GM12878 (cell line): ENCODE measurements around the gene NUMB. TPM values are rescaled to one million over a fixed set of nuclear protein-coding genes. Genes with fewer than 3 reads are reported as not detected.

ENCODE experiments used
- CHD1 ChIP-seq: IDR thresholded peaks from 2 replicates; pipeline ENCODE4 v1.6.1; 2012; ENCODE audit warnings: low read depth, low read length, improper control_type of control experiment
- ZBTB4 ChIP-seq: fragments of 450-650 bp; formaldehyde crosslinking; IDR thresholded peaks from 2 replicates; pipeline ENCODE4 v1.4.0; 2022; ENCODE audit warnings: mild to moderate bottlenecking, moderate library complexity
- polyA plus RNA-seq, 11 experiments: library from polyadenylated mRNA; depleted of rRNA in 4 of 11; unstranded in 6 of 11; stranded (reverse) in 5 of 11; fragments of >200 nt; fragmentation: Nextera tagmentation in 4 of 11; fragmentation: Illumina TruSeq in 1 of 11; extraction: Ambion mirVana in 4 of 11; extraction: Trizol in 1 of 11; gene quantifications; 1 replicate in 1 of 11; 2 replicates in 10 of 11; pipeline versions ENCODE4 v1.2.1 to v1.2.3, GENCODE V29; 2011 to 2016; ENCODE audit warnings: inconsistent platforms in 2 of 11, missing spikeins in 2 of 11, low read depth in 1 of 11
- total RNA-seq, 4 experiments: library from RNA; depleted of rRNA in 3 of 4; stranded (reverse); fragments of >200 nt in 3 of 4; fragmentation: Illumina TruSeq in 1 of 4; extraction: Trizol in 1 of 4; gene quantifications; 2 replicates each; pipeline versions ENCODE4 v1.2.1 to v1.2.3, GENCODE V29; 2013 to 2021
- TF ChIP-seq, protein P1 (sequence below): fragments of 450-650 bp; IDR thresholded peaks from 2 replicates; pipeline ENCODE4 v1.6.1; 2016; ENCODE audit warnings: mild to moderate bottlenecking, moderate library complexity, borderline replicate concordance

The NUMB gene
- total and polyA plus RNA-seq, 10 of the 15 experiments (the other 5 are each of a cell fraction or from before 2014, with no cell fraction given): 22.0 to 147 (median 48.9) TPM

- TF ChIP-seq, protein P1, sequence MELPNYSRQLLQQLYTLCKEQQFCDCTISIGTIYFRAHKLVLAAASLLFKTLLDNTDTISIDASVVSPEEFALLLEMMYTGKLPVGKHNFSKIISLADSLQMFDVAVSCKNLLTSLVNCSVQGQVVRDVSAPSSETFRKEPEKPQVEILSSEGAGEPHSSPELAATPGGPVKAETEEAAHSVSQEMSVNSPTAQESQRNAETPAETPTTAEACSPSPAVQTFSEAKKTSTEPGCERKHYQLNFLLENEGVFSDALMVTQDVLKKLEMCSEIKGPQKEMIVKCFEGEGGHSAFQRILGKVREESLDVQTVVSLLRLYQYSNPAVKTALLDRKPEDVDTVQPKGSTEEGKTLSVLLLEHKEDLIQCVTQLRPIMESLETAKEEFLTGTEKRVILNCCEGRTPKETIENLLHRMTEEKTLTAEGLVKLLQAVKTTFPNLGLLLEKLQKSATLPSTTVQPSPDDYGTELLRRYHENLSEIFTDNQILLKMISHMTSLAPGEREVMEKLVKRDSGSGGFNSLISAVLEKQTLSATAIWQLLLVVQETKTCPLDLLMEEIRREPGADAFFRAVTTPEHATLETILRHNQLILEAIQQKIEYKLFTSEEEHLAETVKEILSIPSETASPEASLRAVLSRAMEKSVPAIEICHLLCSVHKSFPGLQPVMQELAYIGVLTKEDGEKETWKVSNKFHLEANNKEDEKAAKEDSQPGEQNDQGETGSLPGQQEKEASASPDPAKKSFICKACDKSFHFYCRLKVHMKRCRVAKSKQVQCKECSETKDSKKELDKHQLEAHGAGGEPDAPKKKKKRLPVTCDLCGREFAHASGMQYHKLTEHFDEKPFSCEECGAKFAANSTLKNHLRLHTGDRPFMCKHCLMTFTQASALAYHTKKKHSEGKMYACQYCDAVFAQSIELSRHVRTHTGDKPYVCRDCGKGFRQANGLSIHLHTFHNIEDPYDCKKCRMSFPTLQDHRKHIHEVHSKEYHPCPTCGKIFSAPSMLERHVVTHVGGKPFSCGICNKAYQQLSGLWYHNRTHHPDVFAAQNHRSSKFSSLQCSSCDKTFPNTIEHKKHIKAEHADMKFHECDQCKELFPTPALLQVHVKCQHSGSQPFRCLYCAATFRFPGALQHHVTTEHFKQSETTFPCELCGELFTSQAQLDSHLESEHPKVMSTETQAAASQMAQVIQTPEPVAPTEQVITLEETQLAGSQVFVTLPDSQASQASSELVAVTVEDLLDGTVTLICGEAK: no peak
- TF ChIP-seq CHD1: no peak
- TF ChIP-seq ZBTB4 (CRISPR knock-in tag): no peak
These were observed 194.1 kb downstream of the NUMB start (continued) for GRCh38 chr14:73264080-73264884.
